HG03571 (cell line): ENCODE results near the gene FGR.

ENCODE experiments used
- ATAC-seq: cut with Tn5 transposase; IDR thresholded peaks from one replicate; pipeline ENCODE4 v1.9.1; 2021; ENCODE audit not compliant: unreplicated experiment

The FGR gene

DNA sequence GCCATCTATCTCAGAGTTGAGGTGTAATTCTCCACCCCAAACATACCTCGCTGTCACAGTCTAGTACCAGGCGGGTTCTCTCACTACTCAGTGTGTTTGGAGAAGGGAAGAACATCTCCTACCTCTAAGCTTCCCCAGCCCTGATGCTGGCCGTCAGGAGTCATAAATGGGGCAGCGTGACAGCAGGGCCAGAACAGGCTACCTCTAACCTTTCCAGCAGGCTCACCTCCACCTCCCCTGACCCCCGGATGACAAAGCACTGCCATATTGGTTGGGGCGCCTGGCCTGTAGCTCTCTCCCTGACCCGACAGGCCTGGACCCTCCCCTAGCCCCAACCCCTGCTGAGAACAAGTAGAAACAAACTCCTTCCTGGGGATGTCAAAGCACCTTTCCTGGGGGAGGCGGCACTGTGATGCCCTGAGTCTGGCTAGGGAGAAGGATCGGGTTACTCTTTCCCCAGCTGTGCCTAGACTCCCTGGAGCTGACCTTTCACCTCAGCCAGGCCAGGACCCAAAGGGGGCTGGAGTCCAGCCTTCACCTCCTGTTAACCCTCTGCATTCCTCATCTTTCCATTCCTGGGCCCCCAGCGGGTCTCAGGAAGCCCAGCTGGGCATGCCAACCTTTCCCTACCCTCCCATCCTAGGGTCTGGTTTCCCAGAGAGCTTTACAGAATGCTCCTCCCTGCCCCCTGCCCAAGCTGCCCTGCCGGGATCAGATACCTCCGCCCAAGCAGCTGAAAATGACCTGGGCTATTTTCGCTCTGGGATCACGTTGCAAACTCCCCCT, 65.3 kb downstream of the FGR start:
- ATAC-seq, result no peak

DNA sequence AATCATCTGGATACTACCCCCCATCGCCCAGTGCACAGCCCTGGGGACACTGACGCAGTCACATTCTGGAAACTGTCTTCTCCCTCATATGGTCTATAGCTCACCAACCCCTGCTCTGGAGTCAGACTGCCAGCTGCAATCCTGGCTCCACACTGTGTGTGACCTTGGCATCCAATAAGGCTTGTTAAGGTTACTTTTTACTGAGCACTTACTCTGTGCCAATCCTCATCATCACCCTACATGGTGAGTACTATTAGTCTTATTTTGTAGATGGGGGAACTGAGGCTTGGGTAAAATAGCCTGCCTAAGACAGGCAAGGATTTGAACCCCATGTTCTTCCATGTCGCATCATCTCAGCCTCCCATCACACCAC, 65.9 kb downstream of the FGR start:
- no peak for ATAC-seq

DNA sequence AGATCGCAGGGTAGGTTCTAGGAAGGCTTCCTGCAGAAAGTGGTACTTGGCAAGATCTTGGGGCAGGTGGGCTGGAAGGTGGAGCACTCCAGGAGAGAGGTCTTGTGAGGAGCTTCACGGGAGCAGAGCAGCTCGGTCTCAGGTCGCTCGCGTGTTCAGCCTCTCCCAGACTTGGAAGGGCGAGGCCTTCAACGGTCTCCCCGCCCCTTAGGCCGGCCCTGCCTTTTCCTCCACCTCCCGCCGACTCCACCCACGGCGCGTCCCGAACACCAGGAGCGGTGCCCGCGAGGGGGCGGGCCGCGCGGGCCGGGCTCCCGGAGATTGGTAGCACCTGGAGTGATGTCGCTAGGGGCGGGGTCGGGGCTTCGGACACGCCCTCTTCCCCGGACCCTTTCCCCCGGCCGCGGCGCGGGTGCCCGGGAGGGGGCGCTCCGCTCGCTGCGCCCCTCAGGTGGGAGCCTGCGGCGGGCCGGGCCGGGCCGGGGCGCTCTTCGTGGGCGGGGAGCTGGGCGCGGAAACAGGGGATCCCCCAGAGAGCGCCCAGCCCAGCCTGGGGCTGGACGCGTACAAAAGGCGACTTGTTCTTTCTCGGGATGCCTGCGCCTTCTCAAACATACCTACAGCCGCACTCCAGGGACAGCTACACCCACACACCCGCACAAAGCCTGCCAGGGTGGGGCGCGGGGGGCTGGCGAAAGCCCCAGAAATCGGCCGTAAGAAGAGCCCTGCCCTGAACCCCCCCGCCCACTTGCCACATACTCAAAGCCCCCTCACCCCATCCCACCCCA, 66.5 kb downstream of the FGR start:
- peak; percentile 64 for ATAC-seq

DNA sequence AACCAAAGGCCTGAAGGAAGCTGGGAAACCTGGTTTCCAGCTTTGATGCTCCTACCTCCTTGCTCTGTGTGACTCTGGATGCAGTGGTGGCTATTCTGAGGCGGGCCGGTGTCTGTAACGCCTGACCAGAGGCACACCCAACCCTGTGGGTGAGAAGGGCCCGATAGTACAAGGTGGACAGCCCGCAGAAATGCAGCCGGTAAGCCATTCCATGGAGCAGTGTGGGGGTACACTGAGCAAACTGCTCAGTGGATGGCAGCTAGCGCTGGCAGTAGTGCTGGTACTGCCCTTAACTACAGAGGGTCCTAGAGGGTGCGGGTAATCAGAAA, 67.0 kb downstream of the FGR start:
- ATAC-seq, result no peak

DNA sequence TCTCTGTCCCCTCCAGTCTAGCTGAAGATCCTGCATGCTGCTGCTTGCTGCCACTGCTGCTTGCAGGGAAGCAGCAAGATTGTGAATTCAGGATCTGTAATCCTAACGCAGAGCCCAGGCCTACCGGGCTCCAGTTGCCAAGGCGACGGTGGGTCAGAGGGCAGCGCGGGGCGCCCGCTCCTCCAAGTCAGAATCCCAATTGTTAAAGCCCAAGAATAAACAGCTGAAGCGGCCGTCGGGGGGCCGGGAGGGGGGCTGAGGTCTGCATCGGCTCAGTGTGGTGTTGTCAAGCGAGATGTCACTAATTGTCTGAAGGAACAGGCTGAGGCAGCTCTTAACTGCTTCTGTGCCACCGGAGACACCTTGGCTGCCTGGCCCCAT, 67.8 kb downstream of the FGR start:
- no peak for ATAC-seq

DNA sequence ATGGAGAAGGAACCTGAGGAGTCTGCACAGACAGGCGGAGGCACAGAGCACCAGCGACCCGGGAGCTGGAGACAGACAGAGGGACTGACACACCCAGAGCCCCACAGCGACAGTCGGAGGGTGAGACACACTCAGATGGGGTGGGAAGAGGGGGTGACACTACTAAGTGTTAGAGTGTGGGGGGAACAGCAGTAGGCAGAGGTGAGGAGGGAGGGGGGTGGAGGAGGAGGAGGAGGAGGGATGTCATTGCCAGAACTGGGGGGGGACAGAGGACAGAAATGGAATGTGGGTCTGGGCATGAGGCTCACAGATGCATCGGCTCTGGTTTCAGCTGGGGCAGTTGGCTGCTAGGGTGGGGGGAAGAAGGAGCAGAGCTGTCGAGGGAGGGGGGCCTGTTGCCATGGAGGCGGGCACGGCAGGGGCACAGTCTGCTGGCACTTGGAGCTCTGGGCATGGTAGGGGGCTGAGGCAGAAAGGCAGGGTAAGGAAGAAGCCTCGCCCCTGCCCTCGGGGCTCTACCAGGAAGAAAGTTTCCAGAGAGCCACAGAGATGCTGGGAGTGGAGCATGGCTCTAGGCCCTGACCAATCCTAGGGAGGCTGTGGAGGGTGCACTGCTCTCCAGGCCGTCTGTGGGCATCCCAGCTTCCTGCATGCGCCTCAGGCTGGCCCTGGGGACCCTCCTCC, 68.4 kb downstream of the FGR start:
- no peak for ATAC-seq

DNA sequence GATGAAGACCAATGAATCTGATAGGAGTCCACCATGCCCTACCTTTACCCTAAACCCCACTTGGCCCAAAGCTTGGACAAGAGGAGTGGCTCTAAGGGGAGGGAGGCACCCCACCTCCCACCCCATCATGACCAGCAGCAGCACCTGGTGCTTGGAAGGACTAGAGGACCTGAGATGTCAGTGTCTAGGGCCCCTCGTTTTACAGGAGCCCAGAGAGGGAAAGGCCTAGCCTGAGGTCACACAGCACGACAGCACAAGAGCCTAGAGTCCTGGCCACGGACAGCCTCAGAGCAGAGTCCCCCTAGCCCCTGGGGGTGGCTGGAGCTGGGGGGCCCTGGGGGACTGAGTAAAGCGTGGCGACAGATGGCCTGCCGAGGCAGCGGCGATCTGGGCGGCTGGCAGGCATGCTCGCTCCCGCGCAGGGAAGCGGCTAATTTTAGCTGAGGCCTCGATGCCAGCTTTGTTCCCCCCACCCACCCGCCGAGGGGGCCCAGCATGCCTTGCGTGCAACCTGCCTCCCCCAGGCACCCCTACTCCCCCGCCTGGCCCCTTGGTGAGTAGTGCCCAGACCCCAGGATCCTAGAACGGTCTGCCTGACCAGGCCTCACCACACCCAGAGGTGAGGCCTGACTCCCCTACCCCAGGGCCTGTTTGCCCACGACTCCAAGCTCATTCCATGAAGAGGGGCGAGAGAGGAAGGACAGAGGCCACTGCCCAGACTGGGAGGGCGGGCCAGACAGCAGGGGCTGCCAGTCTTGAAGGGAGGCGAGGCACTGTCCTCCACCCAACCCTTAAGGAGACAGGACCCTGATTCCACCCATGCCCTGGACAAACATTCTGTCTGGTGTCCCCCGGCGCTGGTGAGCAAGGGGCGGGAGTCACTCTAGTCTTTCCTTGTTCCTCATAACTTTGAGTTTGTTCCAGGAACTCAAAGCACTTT, 70.0 kb downstream of the FGR start:
- no peak for ATAC-seq

DNA sequence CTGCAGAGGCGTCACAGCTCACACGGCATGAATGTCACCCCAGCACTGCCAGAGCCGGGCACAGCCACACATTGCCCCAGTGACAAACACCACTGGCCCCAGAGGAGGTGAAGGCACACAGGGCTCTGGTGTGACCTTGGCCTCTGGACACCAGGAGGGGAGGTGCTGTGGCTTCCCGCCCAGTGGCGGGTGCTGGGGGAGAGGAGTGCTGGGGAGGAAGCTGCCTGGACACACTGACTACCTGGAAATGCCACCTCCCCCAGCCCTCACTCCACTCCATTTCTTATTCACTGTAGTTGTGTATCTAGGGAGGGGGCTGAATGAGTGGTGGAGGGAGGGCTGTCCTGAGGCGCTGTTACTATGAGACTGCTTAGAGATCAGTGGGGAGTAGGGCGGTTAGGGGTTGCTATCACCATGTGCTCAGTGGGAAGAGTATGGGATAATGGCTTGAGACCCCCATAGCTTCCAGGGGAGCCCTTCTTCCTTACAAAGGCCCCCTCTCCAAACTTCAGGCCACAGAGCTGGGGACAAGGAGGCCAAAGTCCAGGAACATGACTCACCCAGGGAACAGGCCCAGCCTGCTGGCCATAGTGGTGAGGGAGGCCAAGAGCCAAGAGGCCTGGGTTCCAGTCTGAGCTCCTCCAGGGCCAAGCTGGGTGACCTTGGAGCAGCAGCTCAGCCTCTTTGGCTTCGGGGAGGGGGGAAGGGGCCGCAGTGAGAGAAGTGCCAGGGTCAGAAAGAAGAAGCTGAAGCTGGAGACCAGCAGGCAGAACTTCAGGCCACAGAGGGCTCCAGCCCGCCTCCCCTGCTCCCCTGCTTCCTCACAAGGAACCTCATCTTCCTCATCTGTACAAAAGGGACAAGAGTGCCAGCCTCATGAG, 71.2 kb downstream of the FGR start:
- ATAC-seq, result no peak

DNA sequence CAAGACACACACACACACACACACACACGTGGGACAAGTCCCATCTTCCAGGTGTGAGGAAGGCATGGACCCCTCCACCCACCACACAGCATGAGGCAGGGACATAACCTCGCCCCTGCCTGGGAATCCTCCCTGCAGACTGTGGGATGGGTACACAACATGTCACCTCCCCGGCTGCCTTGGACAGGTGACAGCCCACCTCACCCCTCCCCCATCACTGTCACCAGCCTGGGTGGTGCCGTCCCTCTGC, 71.7 kb downstream of the FGR start:
- ATAC-seq, result no peak

DNA sequence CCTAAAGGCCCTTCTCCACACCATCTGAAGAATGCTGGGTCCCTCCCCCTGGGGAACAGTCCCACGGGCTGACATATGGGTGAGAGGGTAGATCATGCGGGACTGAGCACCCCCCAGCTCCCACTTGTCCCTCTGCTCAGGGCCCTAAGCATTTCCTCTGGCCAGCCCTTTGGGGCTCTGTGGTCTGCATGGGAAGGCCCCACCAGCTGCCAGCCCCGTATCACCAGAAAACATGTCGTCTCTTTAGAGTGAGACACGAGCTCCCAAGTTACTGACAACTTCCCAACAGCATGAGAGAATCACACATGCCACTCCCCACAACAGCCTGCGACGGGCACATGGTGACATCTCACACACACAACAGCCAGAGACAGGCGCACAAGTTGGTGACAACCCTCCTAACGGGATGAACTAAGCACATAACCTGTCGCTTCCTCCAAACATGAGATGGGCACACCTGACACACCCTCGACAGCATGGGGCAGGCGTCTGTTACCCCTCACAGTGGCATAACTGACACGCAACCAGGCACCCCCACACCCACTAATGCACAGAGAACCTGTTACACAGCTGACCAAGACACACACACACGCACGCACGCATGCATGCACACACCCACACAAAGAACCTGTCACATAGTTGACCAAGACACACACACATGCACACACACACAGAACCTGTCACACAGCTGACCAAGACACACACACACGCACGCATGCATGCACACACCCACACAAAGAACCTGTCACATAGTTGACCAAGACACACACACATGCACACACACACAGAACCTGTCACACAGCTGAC, 72.2 kb downstream of the FGR start:
- ATAC-seq, result no peak
